Measurements from ENCODE around the gene SNX11. TPM values are rescaled to one million over a fixed set of nuclear protein-coding genes. Genes with fewer than 3 reads are reported as not detected.

The SNX11 gene
- total and polyA plus RNA-seq, 9 of the 15 experiments (the other 6 are each of a cell fraction or from before 2014, with no cell fraction given) = 12.4 to 24.0 (median 16.8) TPM

- no peak overlapping the region for H3K27ac ChIP-seq (ENCODE audit: extremely low read depth, low read depth, low read length)
- H3K9me3 ChIP-seq (replicated peaks; ENCODE audit: control insufficient read depth, insufficient read depth, low read depth, low read length) = no peaks in the 10 kb centered on the region
- peak; percentile 64 for TF ChIP-seq HMBOX1 (IDR thresholded peaks at IDR 0.05)
- TF ChIP-seq POLR2A (conservative IDR thresholded peaks at IDR 0.05) = no peak
- 0 out of 3 replicates have a peak, but pooled peaks cover 2% of the 10 kb centered on the region for H3K36me3 ChIP-seq (ENCODE audit: control insufficient read depth, insufficient read depth, low read length)
- in situ Hi-C loops (cut with MboI) = loop anchor here (5.0 kb wide), 1 partner anchor 53 kb away; no protein-coding TSS in a partner anchor
- H4K20me1 ChIP-seq (replicated peaks; ENCODE audit: control insufficient read depth, insufficient read depth, low read length) = no peaks in the 10 kb centered on the region
- DNase-seq (ENCODE audit: extremely low read depth in 1 of 4, low spot score in 3 of 4) (no peak), ATAC-seq (no peak), FAIRE-seq (no peak)
- no peak overlapping the region for H3K4me3 ChIP-seq
- ChIA-PET POLR2A (interaction anchor here (0.7 to 1.2 kb wide), 3 partner anchors 8 to 731 kb away, joined by 3 read pairs; no protein-coding TSS in a partner anchor), CTCF (ENCODE audit: low intra/inter-chr PET ratio) (interaction anchor here (1.4 to 3.2 kb wide), 2 partner anchors 50 to 104 kb away, joined by 4 to 38 read pairs; no protein-coding TSS in a partner anchor)
- intact Hi-C loops (cut with micrococcal nuclease) = loop anchor here (10.0 kb wide), 1 partner anchor 285 kb away; the partner anchor contains the start of gene SCRN2
- no TSS peak for BruUV-seq (replicated peaks)
- WGBS (ENCODE audit: insufficient coverage, low coverage, missing lambda C conversion rate) = 17% methylated on average over 5 of the region's 5 CpGs
- H2AFZ ChIP-seq (ENCODE audit: low read depth, low read length) = no peak overlapping the region
- H3K4me1 ChIP-seq (replicated peaks in 1 of 2; ENCODE audit: control insufficient read depth in 2 of 2, insufficient read depth in 2 of 2, low read length in 2 of 2) = no peaks in the 10 kb centered on the region
- no peaks in the 10 kb centered on the region for H3K27me3 ChIP-seq (ENCODE audit: control insufficient read depth in 2 of 2, insufficient read depth in 2 of 2, low read length in 2 of 2)
- no peaks in the 10 kb centered on the region for H3K79me2 ChIP-seq (ENCODE audit: control insufficient read depth, insufficient read depth, low read length)
- H3K9ac ChIP-seq (ENCODE audit: insufficient read depth in 1 of 2, low read depth in 2 of 2, low read length in 2 of 2) = no peak overlapping the region
- no peak overlapping the region for H3K4me2 ChIP-seq (ENCODE audit: insufficient read depth, low read length)
- H3K9me1 ChIP-seq (ENCODE audit: control insufficient read depth, insufficient read depth, low read length) = peaks cover 3% of the 10 kb centered on the region
Measured at GRCh38 chr17:48129981-48130380, 22.4 kb downstream of the SNX11 start.

- Histone ChIP-seq H3K4me3 (no peak overlapping the region), H3K79me2 (ENCODE audit: control insufficient read depth, insufficient read depth, low read length) (no peaks in the 10 kb centered on the region), H3K9me1 (ENCODE audit: control insufficient read depth, insufficient read depth, low read length) (peaks cover 3% of the 10 kb centered on the region), H3K4me2 (ENCODE audit: insufficient read depth, low read length) (no peak overlapping the region), H3K36me3 (ENCODE audit: control insufficient read depth, insufficient read depth, low read length) (no peaks in the 10 kb centered on the region), H3K27me3 (ENCODE audit: control insufficient read depth in 2 of 2, insufficient read depth in 2 of 2, low read length in 2 of 2) (no peaks in the 10 kb centered on the region; a peak in 1 of 5 replicates), H3K9ac (ENCODE audit: insufficient read depth in 1 of 2, low read depth in 2 of 2, low read length in 2 of 2) (no peak overlapping the region), H4K20me1 (replicated peaks; ENCODE audit: control insufficient read depth, insufficient read depth, low read length) (no peaks in the 10 kb centered on the region), H3K27ac (ENCODE audit: extremely low read depth, low read depth, low read length) (no peak overlapping the region), H3K4me1 (replicated peaks in 1 of 2; ENCODE audit: control insufficient read depth in 2 of 2, insufficient read depth in 2 of 2, low read length in 2 of 2) (no peaks in the 10 kb centered on the region), H3K9me3 (replicated peaks; ENCODE audit: control insufficient read depth, insufficient read depth, low read depth, low read length) (no peaks in the 10 kb centered on the region), H2AFZ (ENCODE audit: low read depth, low read length) (no peak overlapping the region)
- intact Hi-C loops (cut with micrococcal nuclease) = loop anchor here (1.0 to 10.0 kb wide), 3 partner anchors 51 to 287 kb away; partner anchors contain the start of gene SCRN2
- in situ Hi-C loops (cut with MboI) = loop anchor here (5.0 kb wide), 1 partner anchor 54 kb away; no protein-coding TSS in a partner anchor
- peak; percentile 99 for FAIRE-seq
- peak; percentile 96 for ATAC-seq
- peak; percentile 70 to 81 (median 74) for DNase-seq (ENCODE audit: extremely low read depth in 1 of 4, low spot score in 3 of 4)
- WGBS (ENCODE audit: insufficient coverage, low coverage, missing lambda C conversion rate) = 0% methylated on average over 2 of the region's 4 CpGs
- CTCF ChIA-PET (ENCODE audit: low intra/inter-chr PET ratio) = interaction anchor here (0.5 to 3.2 kb wide), 7 partner anchors 13 to 652 kb away, joined by 3 to 38 read pairs (median 4); no protein-coding TSS in a partner anchor
- POLR2A ChIA-PET = interaction anchor here (0.5 to 1.3 kb wide), 8 partner anchors 8 to 203 kb away, joined by 3 to 5 read pairs (median 3); no protein-coding TSS in a partner anchor
- no TSS peak for BruUV-seq (replicated peaks)
- no peak for TF ChIP-seq NBN (IDR thresholded peaks at IDR 0.05; ENCODE audit: low read depth)
- TF ChIP-seq ATF6 (CRISPR knock-in tag; IDR thresholded peaks at IDR 0.05) = no peak
- TF ChIP-seq MYC (IDR thresholded peaks at IDR 0.05; ENCODE audit: low read depth, low read length) = no peak
- no peak for TF ChIP-seq MYC (CRISPR knock-in tag; IDR thresholded peaks at IDR 0.05; ENCODE audit: borderline replicate concordance, low read depth)
- TF ChIP-seq ZNF121 (CRISPR knock-in tag; conservative IDR thresholded peaks at IDR 0.05) = no peak
- no peak for TF ChIP-seq ZBTB33 (CRISPR knock-in tag; IDR thresholded peaks at IDR 0.05)
- no peak for TF ChIP-seq TCF3 (CRISPR knock-in tag; IDR thresholded peaks at IDR 0.05)
Measured at GRCh38 chr17:48131216-48131824, 23.8 kb downstream of the SNX11 start.

All from K562 (cell line).